Trophoblast cell (in vitro differentiated cells and primary cell): ENCODE results near the gene C22orf39.

Source experiments
- DNase-seq, 2 donors: peaks; one replicate each; pipeline ENCODE4 v3.0.0-alpha.2; 2016
- H2AFZ ChIP-seq: 2 replicates; pipeline ENCODE4 v1.6.1; 2013; ENCODE audit warnings: low read length, moderate library complexity, mild to moderate bottlenecking; ENCODE audit not compliant: insufficient read depth, poor library complexity
- H2AK5ac ChIP-seq: 2 replicates; pipeline ENCODE4 v1.6.1; 2013; ENCODE audit warnings: mild to moderate bottlenecking, low read length
- H2BK120ac ChIP-seq: 2 replicates; pipeline ENCODE4 v1.6.1; 2013; ENCODE audit warnings: low read length, mild to moderate bottlenecking, moderate library complexity; ENCODE audit not compliant: insufficient read depth, poor library complexity
- H2BK12ac ChIP-seq: 2 replicates; pipeline ENCODE4 v1.6.1; 2013; ENCODE audit warnings: mild to moderate bottlenecking, low read length, moderate library complexity
- H2BK5ac ChIP-seq: 2 replicates; pipeline ENCODE4 v1.6.1; 2013; ENCODE audit warnings: low read length, low read depth, moderate library complexity, mild to moderate bottlenecking; ENCODE audit not compliant: poor library complexity
- H3K14ac ChIP-seq: 2 replicates; pipeline ENCODE4 v1.6.1; 2013; ENCODE audit warnings: mild to moderate bottlenecking, low read length
- H3K18ac ChIP-seq: 2 replicates; pipeline ENCODE4 v1.6.1; 2013; ENCODE audit warnings: mild to moderate bottlenecking, low read length
- H3K23ac ChIP-seq: 2 replicates; pipeline ENCODE4 v1.6.1; 2013; ENCODE audit warnings: low read length
- H3K27ac ChIP-seq: 2 replicates; pipeline ENCODE4 v1.5.1; 2013; ENCODE audit warnings: low read depth, mild to moderate bottlenecking, inconsistent platforms, low read length, moderate library complexity
- H3K27me3 ChIP-seq: 2 replicates; pipeline ENCODE4 v1.6.1; 2013; ENCODE audit warnings: inconsistent platforms, mild to moderate bottlenecking, low read length, moderate library complexity; ENCODE audit not compliant: insufficient read depth
- H3K36me3 ChIP-seq, 2 experiments: 1 replicate in 1 of 2; 2 replicates in 1 of 2; pipeline ENCODE4 v1.6.1; 2013; ENCODE audit warnings: low read length in 2 of 2, mild to moderate bottlenecking in 2 of 2, moderate library complexity in 1 of 2; ENCODE audit not compliant: insufficient read depth in 2 of 2, control insufficient read depth in 1 of 2
- H3K4ac ChIP-seq: 2 replicates; pipeline ENCODE4 v1.6.1; 2013; ENCODE audit warnings: low read depth, mild to moderate bottlenecking, low read length, moderate library complexity
- H3K4me1 ChIP-seq, 2 experiments: 1 replicate in 1 of 2; 2 replicates in 1 of 2; pipeline ENCODE4 v1.6.1; 2013; ENCODE audit warnings: low read length in 2 of 2, mild to moderate bottlenecking in 2 of 2, moderate library complexity in 1 of 2; ENCODE audit not compliant: insufficient read depth in 2 of 2, control insufficient read depth in 1 of 2
- H3K4me2 ChIP-seq: 2 replicates; pipeline ENCODE4 v1.6.1; 2013; ENCODE audit warnings: inconsistent platforms, mild to moderate bottlenecking, low read length, moderate library complexity
- H3K4me3 ChIP-seq: 2 replicates; pipeline ENCODE4 v1.5.1; 2013; ENCODE audit warnings: mild to moderate bottlenecking, low read depth, low read length, inconsistent platforms
- H3K79me1 ChIP-seq: one replicate; pipeline ENCODE4 v1.6.1; 2013; ENCODE audit warnings: low read length
- H3K79me2 ChIP-seq: 2 replicates; pipeline ENCODE4 v1.6.1; 2013; ENCODE audit warnings: low read length, mild to moderate bottlenecking; ENCODE audit not compliant: control insufficient read depth, insufficient read depth, poor library complexity
- H3K9ac ChIP-seq: 2 replicates; pipeline ENCODE4 v1.6.1; 2013; ENCODE audit warnings: mild to moderate bottlenecking, low read length
- H3K9me3 ChIP-seq: 2 replicates; pipeline ENCODE4 v1.6.1; 2013; ENCODE audit warnings: low read depth, mild to moderate bottlenecking, control low read depth, inconsistent platforms, low read length; ENCODE audit not compliant: insufficient read depth
- H4K12ac ChIP-seq: 2 replicates; pipeline ENCODE4 v1.6.1; 2013; ENCODE audit warnings: low read depth, mild to moderate bottlenecking, low read length, moderate library complexity
- H4K8ac ChIP-seq: 2 replicates; pipeline ENCODE4 v1.6.1; 2013; ENCODE audit warnings: low read depth, mild to moderate bottlenecking, low read length, moderate library complexity
- H4K91ac ChIP-seq: one replicate; pipeline ENCODE4 v1.6.1; 2013; ENCODE audit warnings: low read depth, mild to moderate bottlenecking, low read length, moderate library complexity
- WGBS: extraction: QIAGEN DNeasy Blood & Tissue Kit; methylation state at CpG from one replicate; pipeline ENCODE4 v1.1.7; 2013; ENCODE audit warnings: missing lambda C conversion rate; ENCODE audit not compliant: insufficient read length, insufficient coverage; ENCODE audit errors: extremely low coverage; 5-methylcytosine and 5-hydroxymethylcytosine counted together

C22orf39 gene

GRCh38 chr22:19395276-19395675 is 52.2 kb downstream of the C22orf39 start:
- H3K79me1 ChIP-seq, result no peaks in the 10 kb centered on the region
- no peak overlapping the region for H2BK120ac ChIP-seq
- H3K27ac ChIP-seq, result no peak overlapping the region
- H4K91ac ChIP-seq, result no peak overlapping the region
- H3K14ac ChIP-seq, result no peak overlapping the region
- no peak overlapping the region for H3K4me3 ChIP-seq
- H3K36me3 ChIP-seq, result peaks cover 50 to 65% of the 10 kb centered on the region in 2 experiments
- no peak overlapping the region for H4K8ac ChIP-seq
- no peak overlapping the region for H2BK5ac ChIP-seq
- no peak overlapping the region for H3K4me2 ChIP-seq
- H2BK12ac ChIP-seq, result no peak overlapping the region
- no peak overlapping the region for H3K4ac ChIP-seq
- no peak overlapping the region for H2AK5ac ChIP-seq
- no peak overlapping the region for H3K9ac ChIP-seq
- no peak overlapping the region for H3K23ac ChIP-seq
- WGBS, result no CpG with 5 or more reads among the region's 4 CpGs
- no peaks in the 10 kb centered on the region for H3K79me2 ChIP-seq
- no peak overlapping the region for H2AFZ ChIP-seq
- no peak for DNase-seq
- H3K18ac ChIP-seq, result no peak overlapping the region
- no peaks in the 10 kb centered on the region for H3K4me1 ChIP-seq
- no peak overlapping the region for H4K12ac ChIP-seq
- H3K9me3 ChIP-seq, result no peaks in the 10 kb centered on the region
- H3K27me3 ChIP-seq, result no peaks in the 10 kb centered on the region

- H4K91ac ChIP-seq, result no peak overlapping the region
- no peak overlapping the region for H3K27ac ChIP-seq
- no peak overlapping the region for H3K4ac ChIP-seq
- no peak overlapping the region for H2AK5ac ChIP-seq
- no peak overlapping the region for H3K4me2 ChIP-seq
- no peak overlapping the region for H3K14ac ChIP-seq
- H3K4me1 ChIP-seq, result no peaks in the 10 kb centered on the region
- H3K4me3 ChIP-seq, result no peak overlapping the region
- no peak overlapping the region for H2BK120ac ChIP-seq
- no peak overlapping the region for H2BK5ac ChIP-seq
- no peak overlapping the region for H2AFZ ChIP-seq
- H3K18ac ChIP-seq, result no peak overlapping the region
- H3K23ac ChIP-seq, result no peak overlapping the region
- no peak overlapping the region for H3K9ac ChIP-seq
- no peaks in the 10 kb centered on the region for H3K79me1 ChIP-seq
- no peak overlapping the region for H2BK12ac ChIP-seq
- no peak overlapping the region for H4K12ac ChIP-seq
- no peaks in the 10 kb centered on the region for H3K79me2 ChIP-seq
- DNase-seq, result no peak
- no peaks in the 10 kb centered on the region for H3K27me3 ChIP-seq
- no peak overlapping the region for H4K8ac ChIP-seq
- WGBS, result no CpG with 5 or more reads among the region's 8 CpGs
- peaks cover 54 to 70% of the 10 kb centered on the region in 2 experiments for H3K36me3 ChIP-seq
- H3K9me3 ChIP-seq, result no peaks in the 10 kb centered on the region
Observed at GRCh38 chr22:19394274-19395050, 53.0 kb downstream of the C22orf39 start.

GRCh38 chr22:19393704-19394103 is 53.8 kb downstream of the C22orf39 start:
- Histone ChIP-seq H3K27ac (no peak overlapping the region), H2BK5ac (no peak overlapping the region), H3K79me1 (no peaks in the 10 kb centered on the region), H3K79me2 (no peaks in the 10 kb centered on the region), H4K8ac (no peak overlapping the region), H2BK120ac (no peak overlapping the region), H3K27me3 (no peaks in the 10 kb centered on the region), H4K12ac (no peak overlapping the region), H4K91ac (no peak overlapping the region), H3K4ac (no peak overlapping the region), H3K14ac (no peak overlapping the region), H3K9me3 (no peaks in the 10 kb centered on the region), H3K4me3 (no peak overlapping the region), H3K36me3 (peaks cover 56 to 72% of the 10 kb centered on the region in 2 experiments), H2BK12ac (no peak overlapping the region), H3K4me2 (no peak overlapping the region), H3K4me1 (no peaks in the 10 kb centered on the region), H3K18ac (no peak overlapping the region), H2AFZ (no peak overlapping the region), H3K9ac (no peak overlapping the region), H3K23ac (no peak overlapping the region), H2AK5ac (no peak overlapping the region)
- no CpG with 5 or more reads among the region's 5 CpGs for WGBS
- DNase-seq, result no peak
